Left renal cortex interstitium (tissue), 4 donors: ENCODE results near the gene THBS2. TPM values are rescaled to one million over a fixed set of nuclear protein-coding genes. Genes with fewer than 3 reads are reported as not detected.
"Not testable (repeated sequence)": the region's sequence is repeated elsewhere in the genome, so short reads cannot be mapped to it uniquely, and the experiment has no call there.

ENCODE experiments used
- DNase-seq, 4 donors: peaks; one replicate each; pipeline ENCODE4 v3.0.0-alpha.2; 2013; ENCODE audit warnings: low read depth in 4 of 4, low spot score in 2 of 4, missing footprints in 1 of 4
- polyA plus RNA-seq, 4 donors: library from polyadenylated mRNA; unstranded; fragments of 120-200 nt; gene quantifications; one replicate each; pipeline ENCODE4 v1.2.1, GENCODE V29; 2013; ENCODE audit not compliant: insufficient read length in 4 of 4

The THBS2 gene
- polyA plus RNA-seq, 4 donors = 7.6 to 19.3 (median 14.2) TPM

DNA sequence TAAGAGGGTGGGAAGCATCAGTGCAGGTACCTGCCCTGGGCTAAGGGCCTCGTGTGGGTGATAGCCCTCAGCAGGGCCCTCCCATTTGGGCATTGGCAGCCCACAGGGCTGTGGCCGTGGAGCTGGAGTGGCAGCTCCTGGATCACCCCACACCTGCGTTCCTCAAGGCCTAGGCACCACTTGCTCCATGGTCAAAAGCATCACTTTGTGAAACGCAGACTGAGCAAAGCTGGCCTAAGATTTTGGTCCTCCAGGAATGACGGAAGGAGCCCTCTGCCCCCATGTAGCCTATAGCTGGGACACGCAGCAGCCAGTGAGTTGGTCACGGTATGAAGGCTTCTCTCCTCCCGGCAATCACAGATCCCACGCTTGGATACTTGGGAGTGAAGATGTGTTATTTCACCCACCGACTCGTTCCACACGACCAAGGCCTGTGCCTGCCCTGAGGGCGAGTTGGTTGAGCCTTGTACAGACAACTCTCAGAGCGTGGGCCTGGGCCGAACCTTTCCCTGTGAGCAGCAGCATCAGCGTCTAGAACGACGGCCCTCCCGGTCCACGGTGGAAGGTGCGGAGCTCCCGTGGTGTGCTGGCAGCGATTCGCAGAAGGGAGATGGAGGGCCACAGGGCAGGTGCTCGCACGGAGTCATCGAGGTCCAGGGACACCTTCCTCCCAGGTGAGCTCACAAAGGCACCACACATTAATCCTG is 39.7 kb downstream of the THBS2 start:
- DNase-seq = no peak

DNA sequence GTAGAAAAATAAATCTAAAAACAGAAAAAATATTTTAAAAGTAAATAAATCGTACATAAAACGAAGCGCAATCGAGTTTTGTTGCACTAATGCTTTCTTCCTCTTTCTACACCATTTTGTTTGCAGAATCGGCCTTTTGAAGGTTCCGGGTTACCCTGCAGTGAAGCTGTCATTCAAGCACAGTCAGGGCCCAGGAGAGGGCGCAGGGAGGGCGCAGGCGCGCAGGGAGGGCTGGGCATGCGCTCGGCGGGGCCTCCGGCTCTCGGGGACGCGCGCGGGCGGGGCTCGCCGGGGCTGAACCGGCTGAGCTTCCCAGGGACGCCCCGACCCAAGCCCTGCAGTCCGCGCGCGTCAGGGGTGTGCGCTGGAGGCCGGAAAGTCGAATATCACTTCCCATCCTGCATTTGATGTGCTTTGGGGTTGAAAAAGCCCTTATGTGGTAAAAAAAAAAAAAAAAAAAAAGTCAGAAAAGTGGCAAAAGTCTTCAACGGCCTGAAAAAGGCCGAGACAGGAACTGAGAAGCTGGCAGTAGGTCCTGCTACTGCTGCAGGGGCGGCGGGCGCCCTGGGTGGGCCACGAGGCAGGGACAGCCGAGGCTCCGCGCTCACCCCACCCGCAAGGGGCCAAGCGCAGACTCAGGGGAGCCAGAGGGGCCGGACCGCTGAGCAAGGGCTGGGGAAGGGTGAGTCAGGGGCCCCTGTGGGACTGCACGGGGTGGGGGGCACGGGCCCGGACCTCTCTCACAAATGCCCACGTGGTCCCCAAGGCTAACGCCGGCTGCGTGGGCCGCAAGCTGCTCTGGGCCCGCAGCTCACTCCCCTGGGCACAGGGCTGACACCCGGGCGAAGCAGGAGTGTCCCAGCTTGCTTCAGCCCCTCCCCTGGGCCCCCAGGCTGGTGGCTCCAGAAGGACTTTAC is 40.5 kb downstream of the THBS2 start:
- peak; percentile 74 to 88 (median 81) for DNase-seq

DNA sequence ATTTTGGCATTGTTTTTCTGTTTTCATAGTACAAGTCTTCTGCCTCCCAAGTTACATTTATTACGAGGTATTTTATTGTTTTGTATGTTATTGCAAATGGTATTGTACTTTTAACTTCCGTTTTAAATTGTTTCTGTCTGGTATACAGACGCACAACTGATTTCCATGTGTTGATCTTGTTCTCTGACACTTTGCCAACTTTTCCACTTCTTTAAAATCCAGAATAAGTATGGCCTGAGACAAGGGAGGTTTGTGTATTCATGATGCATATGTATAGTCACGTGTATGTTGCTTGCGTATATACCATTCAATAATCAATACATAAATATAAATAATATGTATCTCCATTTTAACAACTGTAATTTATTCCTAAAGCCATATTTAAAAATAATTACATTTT is 41.2 kb downstream of the THBS2 start:
- no peak for DNase-seq

DNA sequence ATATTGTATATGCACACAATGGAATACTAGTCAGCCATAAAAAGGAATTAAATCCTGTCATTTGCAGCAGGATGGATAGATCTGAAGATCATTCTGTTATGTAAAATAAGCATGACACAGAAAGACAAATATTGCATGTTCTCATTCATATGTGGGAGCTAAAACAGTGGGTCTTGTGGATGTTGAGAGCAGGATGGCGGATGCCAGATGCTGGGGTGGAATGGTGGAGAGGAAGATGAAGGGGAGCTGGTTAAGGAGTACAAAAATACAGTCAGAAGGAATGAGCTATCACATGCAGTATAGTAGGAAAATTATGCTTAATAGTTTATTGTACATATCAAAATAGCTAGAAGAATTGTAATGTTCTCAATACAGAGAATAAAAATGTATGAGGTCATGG is 41.8 kb downstream of the THBS2 start:
- no peak for DNase-seq

DNA sequence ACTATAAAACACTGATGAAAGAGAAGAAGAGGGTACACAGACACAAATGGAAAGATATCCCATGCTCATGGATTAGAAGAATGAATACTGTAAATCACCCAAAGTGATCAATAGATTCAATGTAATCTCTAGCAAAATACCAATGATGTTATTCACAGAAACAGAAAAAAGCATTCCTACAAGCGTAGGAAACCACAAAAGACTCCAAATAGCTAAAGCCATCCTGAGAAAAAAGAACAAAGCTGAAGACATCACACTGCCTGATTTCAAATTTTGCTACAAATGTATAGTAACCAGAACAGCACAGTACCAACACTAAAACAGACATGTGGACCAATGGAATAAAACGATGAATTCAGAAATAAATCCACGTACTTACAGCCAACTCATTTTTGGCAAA is 43.0 kb downstream of the THBS2 start:
- no peak for DNase-seq

DNA sequence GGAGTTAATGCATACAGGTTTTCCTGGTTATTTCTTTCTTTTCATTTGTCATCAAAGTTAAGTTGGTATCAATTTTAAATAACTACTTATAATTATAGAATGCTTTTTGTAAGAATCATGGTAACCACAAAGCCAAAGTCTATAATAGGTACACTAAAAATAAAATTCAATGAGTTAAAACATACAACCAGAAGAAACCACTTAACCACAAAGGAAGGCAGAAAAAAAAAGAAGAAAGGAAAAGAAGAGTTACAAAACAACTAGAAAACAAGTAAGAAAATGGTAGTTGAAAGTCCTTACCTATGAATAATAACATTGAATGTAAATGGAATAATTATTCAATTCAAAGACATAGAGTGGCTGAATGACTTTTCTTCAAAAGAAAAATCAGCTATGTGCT is 45.6 kb downstream of the THBS2 start:
- DNase-seq = no peak

DNA sequence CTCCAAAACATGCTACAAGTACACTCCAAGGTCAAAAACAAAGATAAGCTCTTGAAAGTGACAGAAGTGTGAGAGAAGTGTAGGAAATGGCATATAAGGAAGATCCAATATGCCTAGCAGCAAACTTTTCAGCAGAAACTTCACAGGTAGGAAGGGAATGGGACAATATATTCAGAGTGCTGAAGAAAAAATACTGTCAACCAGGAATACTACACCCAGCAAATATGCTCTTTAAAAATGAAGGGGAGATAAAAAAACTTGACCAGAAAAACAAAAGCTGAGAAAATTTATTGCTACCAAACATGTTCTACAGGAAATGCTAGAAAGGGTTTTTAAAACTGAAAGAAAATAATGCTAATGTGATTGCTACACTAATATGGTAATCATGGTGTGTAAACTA is 46.2 kb downstream of the THBS2 start:
- DNase-seq = no peak

DNA sequence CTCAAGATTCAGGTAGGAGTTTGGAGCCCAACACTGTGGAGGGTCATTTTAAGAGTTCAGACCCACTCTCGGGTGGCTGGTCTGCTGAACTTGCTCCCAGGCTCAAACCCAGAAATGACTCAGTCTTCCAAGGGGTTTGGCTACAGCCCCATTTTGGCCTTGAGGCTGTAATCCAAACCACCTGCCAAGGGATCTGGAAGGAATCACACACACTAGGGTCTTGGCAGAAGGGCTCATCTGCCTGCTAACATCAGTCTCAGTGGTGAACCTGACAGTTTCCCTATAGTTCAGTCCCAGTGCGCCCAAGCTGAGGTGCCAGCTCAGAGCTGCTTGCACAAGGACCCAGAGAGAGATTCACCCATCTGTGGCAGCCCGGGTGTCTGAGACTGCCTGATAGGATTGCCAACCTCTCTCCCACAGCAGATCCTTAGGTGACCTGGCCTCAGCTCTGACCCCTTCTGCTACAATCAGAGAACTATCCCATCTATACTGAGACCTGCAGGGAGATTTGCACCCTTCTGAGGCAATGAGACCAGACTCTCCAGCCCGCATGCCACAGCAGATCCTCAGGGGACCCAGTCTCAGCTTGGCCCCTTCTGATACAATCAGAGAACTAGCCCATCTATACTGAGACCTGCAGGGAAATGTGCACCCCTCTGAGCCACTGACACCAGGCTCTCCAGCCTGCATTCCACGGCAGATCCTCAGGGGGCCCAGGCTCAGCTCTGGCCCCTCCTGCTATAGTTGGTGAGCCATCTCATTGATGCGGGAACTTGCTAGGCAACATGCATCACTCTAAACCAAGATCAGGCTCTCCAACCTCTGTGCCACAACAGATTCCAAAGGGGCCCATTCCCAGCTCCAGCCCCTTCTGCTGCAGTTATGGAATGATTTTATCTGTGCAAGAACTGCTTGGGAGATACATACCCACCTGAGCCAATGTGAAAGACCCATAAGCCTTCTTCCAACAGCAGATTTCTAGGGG is 48.2 kb downstream of the THBS2 start:
- DNase-seq = no peak

DNA sequence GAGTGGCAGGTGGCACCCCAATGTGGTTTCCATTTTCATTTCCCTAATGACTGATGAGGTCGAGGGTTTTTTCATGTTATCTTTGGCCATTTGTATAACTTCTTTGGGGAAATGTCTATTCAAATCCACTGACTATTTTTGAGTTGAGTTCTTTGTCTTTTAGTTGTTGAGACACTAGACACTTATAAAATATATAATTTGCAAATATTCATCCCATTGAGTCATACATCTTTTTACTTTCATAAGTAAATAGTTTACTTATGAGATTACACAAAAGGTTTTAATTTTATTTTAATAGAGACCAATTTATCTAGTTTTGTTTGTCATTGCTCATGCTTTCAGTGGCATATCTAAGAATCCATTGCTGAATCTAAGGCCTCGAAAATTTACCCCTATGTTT is 49.5 kb downstream of the THBS2 start:
- no peak for DNase-seq

DNA sequence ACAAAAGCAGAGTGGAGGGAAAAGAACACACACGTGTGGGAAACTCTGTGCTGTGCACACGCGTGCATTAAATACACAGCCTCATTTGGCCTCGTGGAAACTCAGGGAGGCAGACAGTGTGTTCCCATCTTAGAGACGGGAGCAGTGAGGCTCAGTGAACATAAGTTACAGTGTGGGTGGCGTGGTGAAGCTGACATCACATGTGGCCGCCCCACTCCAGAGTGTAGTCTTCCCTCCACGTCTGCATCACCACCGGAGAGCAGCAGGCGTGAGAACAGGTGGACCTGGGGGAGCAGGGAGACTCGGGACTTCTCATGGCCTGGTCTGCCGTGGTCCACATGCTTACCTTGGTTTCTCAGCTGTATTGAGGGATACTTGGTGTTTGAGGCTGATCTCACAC is 51.7 kb downstream of the THBS2 start:
- DNase-seq = no peak

DNA sequence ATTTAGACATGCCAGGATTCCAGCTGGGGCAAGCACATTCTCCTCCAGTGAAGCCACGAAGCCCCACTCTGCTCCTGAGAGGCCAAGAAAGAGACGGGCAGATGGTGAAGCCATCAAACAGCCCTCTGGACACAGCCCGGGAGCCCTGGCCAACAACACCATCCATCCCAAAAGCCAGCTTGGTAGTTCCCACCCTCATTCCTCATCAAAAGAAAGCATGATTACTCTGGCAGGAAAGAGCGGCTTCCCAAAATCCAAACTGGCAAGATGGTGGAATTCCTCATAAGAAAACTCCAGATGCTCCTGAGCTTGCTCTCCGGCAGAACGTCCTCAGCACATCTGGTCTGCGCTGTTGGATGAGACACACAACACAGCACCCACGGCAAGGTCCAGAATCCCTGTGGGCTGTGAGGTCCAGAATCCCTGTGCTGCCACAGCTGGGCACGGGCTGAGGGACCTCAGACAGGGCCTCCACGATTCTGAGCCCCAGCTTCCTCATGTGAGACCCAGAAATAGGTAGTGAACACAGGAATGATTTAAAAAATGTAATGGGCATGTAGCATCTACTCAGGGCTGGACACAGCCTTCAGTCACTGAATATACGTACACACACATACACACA is 52.6 kb downstream of the THBS2 start:
- DNase-seq = no peak

DNA sequence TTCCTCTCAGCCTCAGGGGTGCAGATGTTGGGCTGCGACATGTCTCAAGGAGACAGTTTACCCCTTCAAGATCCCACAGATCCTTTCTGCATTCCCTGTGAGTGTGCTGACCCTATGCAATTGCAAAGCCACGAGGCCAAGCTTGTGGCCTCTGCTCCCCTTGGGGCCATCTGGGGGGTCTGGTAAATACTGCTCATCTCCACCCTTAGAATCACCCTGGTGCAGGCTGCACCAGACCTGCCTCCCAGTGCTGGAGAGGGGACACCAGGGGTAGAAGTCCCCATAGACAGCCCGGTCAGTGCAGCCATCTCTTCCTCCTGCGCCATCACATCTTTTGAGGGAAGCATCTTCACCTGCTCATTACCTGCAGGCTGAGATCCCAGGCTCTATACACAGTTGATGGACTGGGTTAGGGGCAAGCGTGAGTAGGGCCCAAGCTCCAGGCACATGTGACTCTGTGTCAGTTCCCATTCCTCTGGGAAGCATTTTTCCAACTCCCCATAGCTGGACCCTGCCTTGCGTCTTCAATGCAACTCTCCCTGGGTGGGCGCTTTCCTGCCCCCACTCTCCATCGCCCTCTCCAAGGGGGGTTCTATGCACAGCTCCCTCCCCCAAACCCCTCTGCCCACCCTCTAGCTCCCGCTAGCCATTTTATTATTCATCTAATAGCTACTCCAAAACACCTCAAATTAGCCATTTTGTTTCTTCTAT is 53.9 kb downstream of the THBS2 start:
- DNase-seq = no peak

DNA sequence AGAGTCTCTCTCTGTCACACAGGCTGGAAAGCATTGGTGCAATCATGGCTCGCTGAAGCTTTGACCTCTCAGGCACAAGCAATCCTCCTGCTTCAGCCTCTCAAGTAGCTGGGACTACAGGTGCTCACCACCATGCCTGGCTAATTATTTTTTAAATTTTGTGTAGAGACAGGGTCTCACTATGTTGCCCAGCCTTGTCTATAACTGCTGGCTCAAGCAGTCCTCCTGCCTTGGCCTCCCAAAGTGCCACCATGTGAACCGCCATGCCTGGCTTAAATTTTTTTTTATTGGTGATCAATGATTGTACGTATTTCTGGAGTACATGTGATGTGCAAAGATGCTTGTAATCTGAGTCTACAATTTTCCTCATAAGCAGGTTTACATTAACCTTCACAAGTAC is 54.8 kb downstream of the THBS2 start:
- DNase-seq = no peak

DNA sequence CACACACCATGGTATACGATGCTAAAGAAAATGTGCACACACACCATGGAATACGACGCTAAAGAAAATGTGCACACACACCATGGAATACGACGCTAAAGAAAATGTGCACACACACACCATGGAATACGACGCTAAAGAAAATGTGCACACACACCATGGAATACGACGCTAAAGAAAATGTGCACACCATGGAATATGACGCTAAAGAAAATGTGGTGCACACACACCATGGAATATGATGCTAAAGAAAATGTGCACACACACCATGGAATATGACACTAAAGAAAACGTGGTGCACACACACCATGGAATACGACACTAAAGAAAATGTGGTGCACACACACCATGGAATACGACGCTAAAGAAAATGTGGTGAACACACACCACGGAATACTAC is 55.7 kb downstream of the THBS2 start:
- not testable (repeated sequence) for DNase-seq

DNA sequence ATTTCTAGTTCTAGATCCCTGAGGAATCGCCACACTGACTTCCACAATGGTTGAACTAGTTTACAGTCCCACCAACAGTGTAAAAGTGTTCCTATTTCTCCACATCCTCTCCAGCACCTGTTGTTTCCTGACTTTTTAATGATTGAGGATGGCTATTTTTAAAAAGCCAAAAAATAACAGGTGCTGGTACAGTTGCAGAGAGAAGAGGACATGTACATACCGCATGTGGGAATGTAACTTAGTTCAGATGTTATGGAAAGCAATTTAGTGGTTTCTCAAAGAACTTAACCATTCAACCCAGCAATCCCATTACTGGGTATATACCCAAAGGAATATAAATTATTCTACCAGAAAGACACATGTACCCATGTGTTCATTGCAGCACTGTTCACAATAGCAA is 57.4 kb downstream of the THBS2 start:
- DNase-seq = not testable (repeated sequence)

DNA sequence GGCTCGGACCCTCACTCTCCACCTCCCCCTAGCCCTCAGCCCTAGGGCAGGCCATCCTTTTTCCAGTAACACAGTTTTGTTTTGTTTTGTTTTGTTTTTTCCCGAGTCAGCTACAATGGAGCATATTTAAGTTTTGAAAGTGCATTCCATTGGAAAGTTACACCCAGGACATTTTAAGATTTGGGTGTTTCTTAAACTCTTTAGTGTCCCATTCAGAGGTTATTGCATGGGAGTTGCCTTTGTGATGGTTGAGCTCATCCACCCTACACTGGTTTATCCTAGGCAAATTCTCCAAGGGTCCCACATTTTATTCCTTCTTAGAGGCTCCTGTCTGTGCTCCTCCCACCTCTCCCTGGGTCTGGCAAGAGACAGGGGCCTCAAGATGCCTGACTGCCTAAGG is 58.9 kb downstream of the THBS2 start:
- no peak for DNase-seq

DNA sequence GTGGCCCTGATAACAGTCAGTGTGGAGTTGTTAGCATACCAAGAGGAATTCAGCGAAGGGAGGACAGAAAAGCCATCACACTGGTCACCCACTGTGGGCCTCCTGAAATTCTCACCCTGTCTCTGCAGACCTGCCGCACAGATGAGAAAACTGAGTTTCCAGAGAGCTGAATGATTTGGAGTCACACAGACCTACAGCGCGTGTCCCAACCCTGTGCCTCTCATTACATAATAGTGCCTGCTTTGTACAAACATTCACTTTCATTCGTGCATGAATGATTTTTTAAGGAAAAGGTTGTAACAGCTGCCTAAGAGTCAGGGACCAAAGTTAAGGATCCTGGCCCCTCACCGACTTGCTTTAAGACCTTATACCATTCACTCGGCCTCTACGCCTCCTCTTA is 62.7 kb downstream of the THBS2 start:
- DNase-seq = no peak

DNA sequence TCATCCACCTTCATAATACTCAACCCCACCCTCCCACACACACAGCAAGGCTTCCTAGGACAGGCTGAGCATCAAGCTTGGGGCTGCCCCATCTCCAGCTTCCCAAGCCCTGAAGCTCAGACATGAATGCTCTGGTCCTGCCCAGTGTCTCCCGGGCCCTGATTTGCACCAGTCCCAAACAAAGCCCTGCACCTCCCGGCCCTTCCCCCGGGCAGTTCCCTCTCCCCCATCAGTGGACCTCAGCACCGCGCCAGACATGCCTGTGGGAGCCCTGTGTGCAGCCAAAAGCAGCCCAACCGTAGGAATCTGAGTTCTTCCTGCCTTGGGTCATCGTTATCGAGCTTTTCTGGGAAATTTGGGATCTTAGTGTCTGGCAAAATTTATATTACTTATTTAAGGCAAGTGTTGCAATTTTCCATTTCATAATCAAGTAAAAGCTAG is 63.5 kb downstream of the THBS2 start:
- DNase-seq = no peak

DNA sequence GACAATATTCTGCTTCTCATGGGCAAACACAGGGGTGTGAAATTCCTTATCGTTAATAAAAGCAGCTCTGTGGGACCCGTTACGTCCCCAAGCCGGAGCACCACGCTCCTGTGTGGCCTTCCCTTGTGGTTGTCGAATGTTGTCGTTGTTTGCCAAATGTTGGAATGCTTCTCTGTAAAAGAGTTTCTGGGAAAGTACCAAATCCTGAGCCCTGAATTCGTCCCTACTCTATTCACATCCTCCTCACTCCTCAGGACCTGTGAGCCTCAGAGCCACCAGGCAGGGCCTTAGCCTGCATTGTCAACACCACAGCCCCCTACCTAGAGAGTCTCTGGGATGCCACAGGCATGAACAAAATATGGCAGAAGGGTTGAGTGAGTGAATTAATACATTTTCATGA is 64.0 kb downstream of the THBS2 start:
- no peak for DNase-seq

DNA sequence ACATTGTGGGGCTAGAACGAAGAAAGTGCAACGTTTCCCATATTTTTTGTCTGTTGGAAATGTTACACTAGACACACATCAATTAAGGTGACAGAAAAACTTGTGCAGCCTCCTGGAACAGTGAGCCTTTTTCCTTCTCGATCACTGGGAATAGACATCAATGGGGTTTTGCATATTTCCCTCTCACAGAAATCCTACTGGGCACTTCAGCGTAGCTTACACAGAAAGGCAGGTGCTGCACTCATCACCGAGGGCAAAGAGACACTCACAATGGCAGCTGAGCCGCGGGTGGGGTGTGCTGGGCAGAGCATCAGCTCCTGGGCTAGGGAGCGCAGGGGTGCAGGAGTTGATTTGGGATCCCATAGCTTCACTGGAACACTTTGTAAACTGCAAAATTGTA is 64.5 kb downstream of the THBS2 start:
- DNase-seq = no peak
